GOT3 (cell line): ENCODE results near the gene IGLON5.

ENCODE experiments used
- DNase-seq: peaks from one replicate; lab custom pipeline; 2025; ENCODE audit warnings: mixed read lengths; lab: John Stamatoyannopoulos, UW

Gene IGLON5

DNA sequence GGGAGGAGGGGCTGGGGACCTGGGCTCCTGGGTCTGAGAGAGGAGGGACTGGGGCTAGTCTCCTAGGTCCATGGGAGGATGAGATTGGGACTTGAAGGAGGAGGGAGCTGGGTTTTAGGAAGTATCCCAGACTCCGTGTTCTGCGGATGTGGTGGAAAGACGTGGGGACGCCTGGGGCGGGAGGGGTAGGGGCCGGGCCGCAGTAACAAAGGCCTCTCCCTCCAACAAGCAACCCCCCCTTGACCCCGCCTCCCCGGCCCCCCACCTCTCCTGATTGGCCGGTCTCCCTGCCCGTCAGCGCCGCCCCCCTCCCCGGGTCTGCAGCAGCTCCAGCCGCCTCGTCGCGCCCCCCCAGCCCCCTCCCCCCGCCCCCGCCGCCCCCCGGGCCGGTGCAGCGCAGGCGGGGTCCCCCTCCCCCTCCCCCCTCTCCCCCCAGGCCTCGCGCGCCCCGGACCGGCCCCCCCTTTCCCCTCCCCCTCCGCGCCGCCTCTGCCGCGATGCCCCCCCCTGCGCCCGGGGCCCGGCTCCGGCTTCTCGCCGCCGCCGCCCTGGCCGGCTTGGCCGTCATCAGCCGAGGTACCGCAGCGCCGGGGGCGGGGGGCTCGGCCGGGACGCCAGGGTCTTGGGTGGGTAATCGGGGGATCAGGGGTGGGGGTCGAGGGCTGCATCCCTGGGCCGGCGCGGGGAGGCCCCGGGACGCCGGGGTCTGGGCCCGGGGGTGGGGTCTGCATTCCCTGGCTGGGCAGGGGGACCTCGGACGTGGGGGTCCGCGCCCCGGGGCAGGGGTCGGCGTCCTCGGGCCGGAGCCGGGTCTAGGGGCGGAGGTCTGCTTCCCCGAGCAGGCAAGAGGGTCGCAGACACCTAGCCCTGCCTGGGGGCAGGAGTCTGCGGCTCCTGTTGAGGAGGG, at the start of gene IGLON5:
Gene IGLON5 (plus strand): TSS at position 294 of the 907 bp plus-strand sequence. CDS start 204 bp downstream, at position 498.
- no peak for DNase-seq

DNA sequence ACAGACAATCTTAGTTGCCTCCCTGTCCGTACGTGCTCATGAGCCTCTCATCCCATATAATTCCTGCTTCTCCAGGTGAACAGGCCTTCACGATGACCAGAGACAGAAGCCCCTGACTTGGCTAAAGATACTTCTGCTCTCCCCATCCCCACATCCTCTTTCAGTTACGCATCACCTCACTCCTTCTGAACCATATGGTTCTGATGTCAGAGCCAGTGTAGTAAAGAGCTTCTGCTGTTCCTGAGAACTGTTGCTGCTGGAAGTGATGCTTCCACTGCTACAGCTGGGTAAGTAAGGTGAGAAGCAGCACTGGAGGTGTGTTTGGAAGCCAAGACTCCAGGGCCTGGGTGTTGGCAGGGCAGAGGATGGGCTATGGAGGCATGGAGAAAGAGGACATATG, 47.6 kb upstream of the IGLON5 start:
- no peak for DNase-seq

DNA sequence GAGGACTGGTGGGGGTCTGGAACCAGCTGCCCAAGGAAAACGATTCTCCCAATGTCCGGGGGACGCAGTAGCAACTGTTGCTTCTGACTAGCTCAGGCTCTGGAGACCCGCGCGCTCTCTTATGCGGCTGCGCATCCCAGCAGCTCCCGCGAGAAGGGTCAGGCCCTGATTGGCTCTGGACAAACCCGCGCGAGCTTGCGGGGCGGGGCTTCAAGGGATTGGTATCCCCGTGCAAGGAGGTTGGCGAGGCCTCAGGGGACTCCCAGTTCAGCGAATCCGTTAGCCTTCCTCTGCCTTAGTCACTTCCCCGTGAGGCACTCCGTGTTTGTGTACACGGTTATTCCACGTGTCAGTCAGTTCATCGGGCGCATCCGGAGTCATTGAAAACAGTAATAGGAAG, 40.4 kb upstream of the IGLON5 start:
- DNase-seq, result no peak

GRCh38 chr19:51272183-51272810, 39.1 kb upstream of the IGLON5 start:
- DNase-seq, result no peak

GRCh38 chr19:51274049-51274770, 37.2 kb upstream of the IGLON5 start:
- DNase-seq, result no peak

- no peak for DNase-seq
These were observed 34.3 kb upstream of the IGLON5 start for GRCh38 chr19:51277112-51277511.

DNA sequence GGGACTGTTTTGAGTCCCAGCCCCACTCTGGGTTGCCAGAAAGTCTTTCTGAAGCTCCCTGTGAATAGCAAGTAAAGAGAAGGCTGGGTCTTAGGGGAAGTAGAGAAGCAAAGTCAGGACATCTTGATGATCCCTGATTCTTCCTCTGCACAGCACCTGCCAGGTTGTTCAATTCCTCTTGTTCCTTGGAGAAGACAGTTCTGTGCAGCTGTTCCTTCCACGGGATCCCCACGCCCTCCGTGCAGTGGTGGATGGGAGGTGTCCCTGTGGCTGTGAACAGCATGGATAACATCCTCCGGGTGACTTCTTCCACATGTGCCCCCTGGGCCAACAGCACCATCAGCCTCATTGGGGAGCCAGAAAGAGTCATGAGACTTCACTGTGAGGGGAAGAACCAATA, 29.1 kb upstream of the IGLON5 start:
- no peak for DNase-seq

- DNase-seq, result no peak
These were observed 25.8 kb upstream of the IGLON5 start for GRCh38 chr19:51285682-51286081.

- DNase-seq, result no peak
These were observed 21.8 kb upstream of the IGLON5 start for GRCh38 chr19:51289635-51290034.

GRCh38 chr19:51292971-51293370, 18.5 kb upstream of the IGLON5 start:
- DNase-seq, result no peak

DNA sequence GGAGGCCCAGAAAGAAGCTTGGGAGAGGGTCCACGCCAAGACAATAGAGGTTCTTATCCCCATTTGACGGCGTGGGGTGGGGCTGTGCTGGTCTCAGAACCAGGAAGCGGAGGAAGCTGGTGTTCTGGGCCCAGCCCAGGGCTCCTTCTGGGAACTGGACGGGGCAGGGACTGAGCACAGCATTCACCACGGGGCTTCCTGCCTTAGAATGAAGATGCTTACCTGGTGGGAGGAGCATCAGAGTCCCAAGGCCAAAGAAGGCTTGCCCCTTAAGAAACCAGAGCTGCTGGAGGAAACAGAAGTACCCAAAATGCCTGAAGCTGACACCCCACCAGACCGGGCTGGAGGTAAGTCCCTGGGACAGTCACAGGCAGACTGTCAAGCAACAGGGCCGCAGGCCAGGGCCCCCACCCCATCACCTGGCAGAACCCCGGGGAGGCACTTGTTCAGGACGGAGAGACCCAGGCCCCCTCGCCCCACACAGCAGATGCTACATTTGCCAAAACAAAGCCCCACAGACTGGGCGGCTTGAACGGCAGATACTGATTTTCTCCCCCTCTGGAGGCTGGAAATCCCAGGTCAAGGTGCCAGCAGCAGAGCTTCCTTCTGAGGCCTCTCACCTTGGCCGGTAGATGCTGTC, 17.8 kb upstream of the IGLON5 start:
- no peak for DNase-seq

DNA sequence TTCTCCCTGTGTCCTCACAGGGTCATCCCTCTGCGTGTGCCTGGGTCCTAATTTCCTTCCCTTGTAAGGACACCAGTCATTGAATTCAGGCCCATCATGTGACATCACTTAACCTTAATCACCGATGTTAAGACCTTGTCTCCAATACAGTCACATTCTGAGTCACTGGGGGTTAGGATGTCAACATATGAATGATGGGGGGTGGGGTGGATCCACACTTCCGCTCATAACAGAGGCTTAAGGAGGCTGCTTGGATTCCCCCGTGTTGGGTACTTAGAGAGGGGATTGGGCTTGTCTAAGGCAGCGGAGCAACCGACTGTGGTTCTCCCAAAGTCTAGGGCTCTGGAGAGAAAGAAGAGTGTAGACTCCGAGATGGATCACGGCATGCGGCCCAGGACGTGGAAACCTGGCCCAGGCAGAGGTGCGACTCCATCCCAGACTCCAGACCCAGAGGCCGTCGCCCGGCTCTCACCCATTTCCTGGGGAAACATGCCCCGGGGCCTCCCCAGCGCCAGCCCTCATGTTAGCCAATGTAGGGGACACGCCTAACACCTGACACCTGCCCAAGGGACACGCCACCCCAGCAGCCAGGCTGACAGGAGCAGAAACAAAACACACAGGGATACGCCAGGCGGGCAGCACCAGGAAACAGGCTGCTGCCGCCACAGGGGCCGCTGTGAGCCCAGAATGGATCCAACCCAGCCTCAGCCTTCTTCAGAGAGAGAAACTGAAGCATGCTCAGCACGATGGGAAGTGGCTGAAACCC, 17.1 kb upstream of the IGLON5 start:
- no peak for DNase-seq

- no peak for DNase-seq
These were observed 16.5 kb upstream of the IGLON5 start for GRCh38 chr19:51294977-51295375.

GRCh38 chr19:51295382-51296126, 15.9 kb upstream of the IGLON5 start:
- no peak for DNase-seq

DNA sequence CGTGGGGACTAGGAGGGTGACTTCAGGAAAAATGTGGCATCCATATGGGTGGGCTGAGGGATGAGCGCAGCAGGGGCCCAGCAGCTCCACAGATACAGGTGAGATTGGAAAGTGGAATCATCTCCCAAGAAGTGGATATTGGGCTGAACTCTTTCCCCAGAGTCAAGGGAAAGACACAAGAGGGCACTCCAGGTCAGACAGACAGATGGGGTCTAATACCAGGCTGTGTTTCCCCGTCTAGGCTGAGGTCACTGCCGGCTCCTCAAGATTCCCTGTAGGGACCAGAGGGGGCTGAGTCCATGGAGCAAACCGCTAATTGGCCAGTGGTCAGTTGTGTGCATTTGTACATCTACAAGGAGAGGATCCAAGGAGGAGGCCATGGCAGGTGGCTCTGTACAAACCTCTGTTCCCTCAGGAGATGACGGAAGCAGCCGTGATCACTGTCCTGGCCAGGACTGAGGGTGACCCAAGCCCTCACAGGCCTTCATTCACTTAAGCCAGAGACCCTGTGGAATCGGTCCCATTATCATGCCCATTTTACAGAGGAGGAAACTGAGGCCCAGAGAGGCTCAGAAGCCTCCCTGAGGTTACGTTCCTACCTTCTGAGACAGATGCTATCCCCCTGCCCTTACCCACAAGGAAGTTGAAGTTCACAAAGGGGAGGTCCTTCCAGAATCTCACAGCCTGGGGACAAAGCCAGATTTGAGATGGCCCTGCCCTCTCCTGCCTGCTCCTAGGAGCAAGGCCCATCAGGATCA, 14.9 kb upstream of the IGLON5 start:
- no peak for DNase-seq

DNA sequence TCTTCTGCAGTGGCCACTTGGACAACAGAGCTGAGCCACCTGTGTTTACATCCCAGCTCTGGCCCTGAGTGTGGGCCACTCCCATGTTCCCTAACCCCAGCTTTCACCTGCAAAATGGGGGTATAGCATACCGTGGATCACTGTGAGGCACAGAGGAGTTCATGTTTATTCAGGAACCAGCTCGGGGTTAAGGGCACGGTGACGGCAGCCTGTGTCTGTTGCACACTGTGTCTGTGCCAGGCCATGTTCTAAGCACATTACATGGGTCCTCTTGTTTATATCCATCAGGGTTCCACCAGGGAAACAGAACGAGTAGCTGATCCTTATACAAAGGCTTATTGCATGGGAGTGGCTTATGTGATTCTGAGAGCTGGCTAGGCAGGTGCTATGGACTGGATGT, 14.0 kb upstream of the IGLON5 start:
- no peak for DNase-seq

DNA sequence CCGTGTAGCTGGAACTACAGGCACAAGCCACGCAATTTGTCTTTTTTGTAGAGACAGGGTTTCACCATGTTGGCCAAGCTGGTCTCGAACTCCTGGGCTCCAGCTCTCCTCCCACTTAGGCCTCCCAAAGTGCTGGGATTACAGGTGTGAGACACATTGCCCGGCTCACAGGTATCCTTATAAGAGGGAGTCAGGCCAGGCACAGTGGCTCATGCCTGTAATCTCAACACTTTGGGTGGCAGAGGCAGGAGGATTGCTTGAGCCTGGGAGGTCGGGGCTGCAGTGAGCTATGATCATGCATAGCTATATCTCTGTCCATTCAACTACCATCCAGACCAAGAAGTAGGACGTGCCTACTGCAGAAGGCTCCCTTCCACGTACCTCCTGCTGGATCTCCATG, 10.2 kb upstream of the IGLON5 start:
- no peak for DNase-seq

DNA sequence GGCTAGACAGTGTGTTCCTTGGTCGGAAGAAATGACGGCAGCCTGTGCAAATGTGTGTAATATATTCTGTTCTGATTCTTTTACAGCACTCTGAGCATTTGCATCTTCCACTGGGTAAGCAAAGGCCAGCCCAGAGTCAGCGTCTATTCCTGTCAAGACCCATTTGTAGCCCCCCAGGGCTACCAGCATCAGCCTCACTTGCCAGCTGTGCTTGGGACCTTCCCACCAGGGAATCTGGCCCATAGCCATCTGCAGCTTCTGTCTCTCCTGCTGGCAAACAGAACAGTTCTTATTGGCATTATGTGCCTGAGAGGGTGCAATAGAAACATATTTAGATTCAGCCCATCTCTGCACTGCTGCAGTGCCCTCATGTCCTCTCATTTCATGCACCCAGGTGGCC, 6.0 kb upstream of the IGLON5 start:
- no peak for DNase-seq

GRCh38 chr19:51316688-51317087, 5.2 kb downstream of the IGLON5 start:
- no peak for DNase-seq

GRCh38 chr19:51317376-51317775, 5.9 kb downstream of the IGLON5 start:
- DNase-seq, result no peak
